DMS53 treated with DMSO at 0.1 percent for 48 hours (cell line): Measurements from ENCODE around the gene NMRAL1.

Experiments
- DNase-seq: peaks from one replicate; lab custom pipeline; 2025; ENCODE audit not compliant: unreplicated experiment; lab: John Stamatoyannopoulos, UW

NMRAL1 gene

GRCh38 chr16:4426722-4427372 lies 47.6 kb downstream of the NMRAL1 start:
- DNase-seq: no peak

DNA sequence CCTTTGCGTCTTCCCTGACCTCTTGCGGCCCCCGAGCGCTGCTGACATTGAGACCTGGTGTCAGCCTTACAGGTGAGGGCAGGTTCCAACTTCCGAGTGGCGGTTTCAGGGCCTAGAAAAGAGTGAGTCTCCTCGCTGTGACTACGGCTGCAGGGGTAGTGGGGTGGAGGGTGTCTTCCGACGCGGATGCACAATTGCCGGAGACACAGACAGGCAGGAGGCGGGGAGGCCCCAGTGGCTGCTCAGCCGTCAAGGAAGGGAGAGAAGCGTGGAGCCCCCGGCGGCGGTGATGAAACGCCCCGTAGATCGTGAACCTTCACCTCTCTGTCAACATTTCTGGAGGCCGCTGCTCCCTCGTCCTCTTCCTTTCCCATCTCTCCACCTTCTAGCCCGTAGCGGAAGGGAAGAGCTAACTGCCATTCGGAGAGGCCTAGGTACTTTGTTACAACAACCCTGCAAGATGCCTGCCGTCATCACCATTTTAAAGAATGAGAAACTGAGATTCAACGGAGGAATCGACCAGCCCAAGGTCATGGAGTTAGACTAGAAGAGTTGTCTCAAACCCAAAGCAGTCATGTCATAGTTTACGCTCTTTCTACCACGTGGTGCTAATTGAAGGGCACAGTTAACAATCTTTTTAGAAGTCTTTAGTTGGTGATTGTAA lies 48.3 kb downstream of the NMRAL1 start:
- DNase-seq: no peak

DNA sequence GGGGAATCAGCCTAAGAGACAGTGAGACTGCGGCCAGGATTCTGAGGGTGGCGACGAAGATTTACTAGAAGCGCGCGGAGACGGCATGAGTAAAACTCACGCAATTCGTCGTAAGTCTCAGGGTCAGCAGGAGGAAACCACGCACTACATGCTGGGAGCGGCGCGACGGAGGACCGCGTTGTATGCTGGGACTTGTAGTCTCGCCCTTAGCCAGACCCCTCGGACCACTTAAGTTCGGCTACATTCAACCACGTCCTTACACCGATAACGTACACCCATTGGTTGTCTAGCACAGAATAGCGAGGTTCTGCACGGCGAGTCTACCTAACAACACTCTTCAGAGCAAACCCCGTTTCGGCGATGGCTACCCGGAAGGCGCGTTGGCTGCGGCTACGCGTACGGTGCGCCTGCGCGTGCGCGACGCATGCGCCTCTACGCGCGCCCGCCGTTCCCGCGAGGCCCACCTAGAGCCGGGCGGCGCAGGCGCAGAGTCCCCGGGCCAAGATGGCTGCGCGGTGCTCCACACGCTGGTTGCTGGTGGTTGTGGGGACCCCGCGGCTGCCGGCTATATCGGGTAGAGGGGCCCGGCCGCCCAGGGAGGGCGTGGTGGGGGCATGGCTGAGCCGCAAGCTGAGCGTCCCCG lies 48.9 kb downstream of the NMRAL1 start, which contains the start of gene DNAJA3:
DNAJA3 (plus strand) TSS at position 491 of the 643 bp plus-strand sequence; CDS start at position 505, 14 bp downstream.
- DNase-seq: peak; percentile 90

- DNase-seq: no peak
Measured at GRCh38 chr16:4420505-4421105, 53.8 kb downstream of the NMRAL1 start.

GRCh38 chr16:4419402-4419959 lies 54.9 kb downstream of the NMRAL1 start:
- DNase-seq: no peak

- peak; percentile 75 for DNase-seq
Measured at GRCh38 chr16:4416200-4417032, 58.0 kb downstream of the NMRAL1 start, which contains the start of gene CORO7. TSS of gene CORO7 (minus strand) at chr16:4416596. CDS start at chr16:4416518, 78 bp downstream.

GRCh38 chr16:4415538-4416199 lies 58.8 kb downstream of the NMRAL1 start:
- DNase-seq: no peak

DNA sequence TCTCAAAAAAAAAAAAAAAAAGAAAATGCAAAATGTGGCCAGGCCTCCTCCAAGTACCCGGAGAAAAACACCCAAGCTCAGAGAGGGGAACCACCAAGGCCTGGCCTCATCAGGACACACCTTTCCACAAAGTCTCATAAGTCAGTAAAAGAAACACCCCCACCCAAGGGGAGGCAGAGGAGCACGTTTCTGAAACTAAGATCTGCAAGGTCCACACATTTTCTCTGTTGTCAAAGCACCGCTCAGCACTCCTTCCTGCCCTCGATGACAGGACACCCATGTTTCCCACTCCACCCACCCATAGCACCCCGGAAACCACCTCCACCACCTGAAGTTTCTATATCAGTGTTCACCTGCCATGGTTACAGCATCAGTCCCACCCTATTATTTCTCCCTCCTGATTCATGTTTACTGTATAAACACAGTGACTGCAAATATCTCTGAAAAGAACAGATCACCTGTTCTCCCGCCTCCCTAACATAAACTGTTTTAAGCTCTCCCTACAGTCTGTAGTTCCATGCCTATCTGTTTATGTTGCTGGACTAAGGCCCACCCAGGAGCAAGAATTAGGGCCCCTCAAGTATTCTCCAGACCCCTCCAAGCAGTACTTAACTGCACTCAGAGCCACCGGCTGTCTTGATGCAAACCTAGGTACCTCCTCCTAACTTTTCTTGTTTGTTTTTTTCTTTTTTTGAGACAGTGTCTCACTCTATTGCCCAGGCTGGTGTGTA lies 60.1 kb downstream of the NMRAL1 start:
- no peak for DNase-seq

- DNase-seq: no peak
Measured at GRCh38 chr16:4412854-4413253, 61.6 kb downstream of the NMRAL1 start.

- no peak for DNase-seq
Measured at GRCh38 chr16:4412159-4412558, 62.3 kb downstream of the NMRAL1 start.
